ENCODE measurements around the gene ZFP1.
A peak's percentile ranks its signal among the peaks of the same experiment; 100 is the strongest.

The ZFP1 gene

DNA sequence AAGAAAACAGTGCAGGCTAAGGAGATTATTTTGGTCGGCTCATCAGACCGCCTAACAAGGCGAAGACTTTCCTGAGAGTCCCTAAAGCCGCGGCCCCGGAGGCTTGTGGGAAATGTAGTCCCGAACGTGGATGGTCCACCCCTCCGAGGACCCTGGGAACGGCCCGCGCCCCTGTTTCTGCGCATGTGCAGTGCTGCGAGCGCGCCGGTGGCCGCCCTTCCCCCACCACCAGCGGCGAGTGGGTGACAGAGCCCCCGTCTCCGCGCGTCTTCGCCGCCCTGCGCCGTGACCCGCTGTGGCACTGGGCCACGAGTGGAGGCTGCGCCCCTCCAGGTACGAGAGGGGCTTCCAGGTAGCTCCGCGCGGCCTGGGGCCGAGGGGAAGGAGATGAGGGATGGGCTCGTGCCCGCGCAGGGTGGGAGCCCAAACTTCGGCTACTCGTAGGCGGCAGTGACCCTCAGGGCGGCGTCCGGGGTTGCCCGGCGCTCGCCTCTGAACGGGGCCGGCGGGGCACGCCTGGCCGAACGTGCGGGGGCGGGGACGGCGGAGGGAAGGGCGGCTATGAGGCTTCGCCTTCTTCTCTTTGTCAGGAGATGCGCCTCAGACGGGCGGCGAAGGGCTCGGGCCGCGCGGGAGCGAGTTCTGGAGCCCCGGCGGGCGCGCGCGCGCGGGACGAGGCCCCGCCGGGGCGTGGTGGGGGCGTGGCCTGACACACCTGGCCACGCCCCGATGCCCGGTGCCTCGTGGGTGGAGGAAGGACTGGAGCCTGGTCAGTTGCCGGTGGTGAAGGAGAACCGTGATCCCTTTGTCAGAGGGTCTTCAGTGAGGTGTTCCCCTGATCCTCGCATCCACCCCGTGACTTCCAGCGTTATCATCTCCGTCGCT, at the start of gene ZFP1:
ZFP1 (plus strand) TSS at position 214 of the 885 bp plus-strand sequence. CDS start 4,428 bp downstream, outside the sequence.
- peak; percentile 93 to 97 for DNase-seq

DNA sequence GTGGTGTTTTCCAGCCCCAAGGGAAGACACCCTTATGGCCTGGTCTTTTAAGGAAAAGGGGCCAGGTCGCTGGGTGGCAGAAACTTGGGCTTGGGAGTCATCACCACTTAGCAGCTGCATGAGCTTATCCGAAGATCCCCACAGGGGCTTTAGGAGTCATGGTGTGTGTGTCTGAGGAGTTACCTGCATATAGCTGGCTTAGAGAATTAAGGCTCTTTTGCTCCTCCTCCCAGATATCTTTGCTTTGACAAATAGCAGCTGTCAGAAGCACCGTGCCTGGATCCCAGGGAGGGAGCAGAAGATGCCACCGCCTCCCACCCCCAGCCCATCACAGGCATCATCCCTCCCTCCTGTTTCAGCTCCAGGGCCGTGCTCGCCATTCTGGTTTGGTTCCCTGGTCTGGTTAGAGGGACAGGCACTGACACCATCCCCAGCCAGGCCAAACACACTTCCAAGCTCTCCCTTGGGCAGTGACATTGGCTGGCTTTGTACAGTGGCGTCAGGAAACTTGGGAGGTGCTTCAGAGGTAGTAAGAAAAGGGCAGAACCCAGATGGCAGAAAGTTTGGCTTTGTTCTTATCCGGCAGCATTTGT, 49.2 kb upstream of the ZFP1 start:
- no peak for DNase-seq

DNA sequence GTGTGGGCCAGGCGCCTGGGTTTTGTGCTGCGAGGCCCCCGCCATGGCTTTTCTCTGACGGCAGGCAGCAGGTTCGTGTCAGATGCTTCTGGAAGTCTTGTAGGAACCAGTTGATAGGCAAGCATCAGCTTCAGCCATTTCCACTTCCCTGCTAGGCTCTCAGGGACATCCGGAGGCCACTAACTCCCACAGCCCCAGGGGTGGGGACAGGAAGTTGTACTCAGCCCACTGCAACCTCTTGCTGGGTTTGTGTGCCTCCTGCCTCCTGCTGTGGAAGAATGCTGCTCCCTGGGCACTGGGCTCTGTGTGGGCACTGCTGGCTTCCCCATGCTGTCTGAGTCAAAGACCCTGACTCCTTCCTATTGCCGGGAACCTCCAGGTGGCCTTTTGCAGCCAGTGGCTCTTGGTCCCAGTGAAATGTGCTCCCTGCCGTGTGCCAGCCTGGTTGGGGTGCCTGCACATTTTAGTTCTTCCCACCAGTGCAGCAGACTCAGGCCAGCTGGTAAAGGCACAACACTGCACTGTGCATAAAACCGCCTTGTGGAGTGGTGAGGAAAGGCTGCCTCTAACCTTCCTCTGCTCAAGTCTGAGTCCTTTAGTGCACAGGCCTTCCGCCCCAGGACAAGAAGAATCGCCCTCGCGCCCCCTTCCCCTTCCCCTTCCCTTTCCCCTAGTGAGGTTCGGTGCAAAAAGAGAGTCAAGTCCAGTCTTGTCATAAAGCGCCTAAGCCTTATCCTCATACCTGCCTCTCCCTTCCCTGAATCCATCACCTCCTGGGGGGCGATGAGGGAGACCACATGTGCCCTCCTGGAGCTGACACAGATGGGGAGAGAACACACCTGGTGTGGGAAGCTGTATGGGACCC, 48.4 kb upstream of the ZFP1 start:
- no peak for DNase-seq

DNA sequence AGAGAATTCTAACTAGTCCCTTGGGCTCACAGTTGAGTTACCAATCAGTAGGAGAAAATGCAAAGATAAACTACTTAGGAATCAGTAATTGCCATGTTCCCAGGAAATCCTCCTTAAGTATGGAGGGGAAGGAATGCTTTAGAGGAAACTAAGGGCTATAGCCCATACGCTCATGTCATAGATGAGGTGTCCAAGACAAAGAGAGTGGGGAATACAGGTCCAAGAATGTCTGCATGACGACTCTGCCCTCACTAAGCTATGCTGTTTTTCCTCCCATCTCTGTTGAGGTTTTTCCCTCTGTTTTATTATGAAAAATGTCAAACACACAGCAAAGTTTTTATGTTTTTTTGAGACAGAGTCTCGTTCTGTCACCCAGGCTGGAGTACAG, 47.7 kb upstream of the ZFP1 start:
- no peak for DNase-seq

DNA sequence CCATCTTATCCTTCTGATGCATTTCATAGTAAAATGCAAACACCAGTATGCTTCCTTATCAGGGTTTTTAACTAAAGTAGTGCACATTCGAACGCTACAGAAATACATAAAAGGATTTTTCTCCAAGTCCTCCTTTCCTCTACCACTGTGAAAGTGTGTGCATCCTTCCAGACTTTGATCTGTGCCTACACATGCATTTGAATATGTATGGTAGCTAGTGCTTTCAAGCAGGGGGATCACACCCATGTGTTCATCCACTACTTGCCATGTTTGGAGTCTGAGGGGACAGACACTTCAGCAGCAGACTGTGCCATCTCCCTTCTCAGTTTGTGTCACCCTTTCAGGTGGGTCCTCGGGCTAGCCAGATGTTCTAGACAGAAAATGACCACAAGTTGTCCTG, 46.7 kb upstream of the ZFP1 start:
- DNase-seq: no peak

DNA sequence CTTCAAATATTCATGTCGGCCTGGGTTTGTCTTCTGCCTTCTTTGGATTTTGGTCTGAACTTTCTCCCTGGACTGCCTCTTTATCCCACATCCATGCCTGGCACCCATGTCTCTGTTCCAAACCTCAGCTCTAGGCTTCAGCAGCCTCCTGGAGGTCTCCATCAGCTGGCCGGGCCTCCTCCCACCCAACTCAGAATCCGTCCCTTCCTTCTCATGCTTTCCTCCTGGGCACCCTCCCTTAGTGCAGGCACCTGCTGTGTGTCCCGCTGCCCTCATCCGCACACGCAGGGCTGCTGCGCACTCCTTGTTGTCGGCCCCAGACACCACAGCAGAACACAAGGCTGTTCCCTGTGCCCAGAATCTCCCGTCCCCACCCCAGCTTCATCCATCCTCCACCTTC, 45.7 kb upstream of the ZFP1 start:
- DNase-seq: no peak

DNA sequence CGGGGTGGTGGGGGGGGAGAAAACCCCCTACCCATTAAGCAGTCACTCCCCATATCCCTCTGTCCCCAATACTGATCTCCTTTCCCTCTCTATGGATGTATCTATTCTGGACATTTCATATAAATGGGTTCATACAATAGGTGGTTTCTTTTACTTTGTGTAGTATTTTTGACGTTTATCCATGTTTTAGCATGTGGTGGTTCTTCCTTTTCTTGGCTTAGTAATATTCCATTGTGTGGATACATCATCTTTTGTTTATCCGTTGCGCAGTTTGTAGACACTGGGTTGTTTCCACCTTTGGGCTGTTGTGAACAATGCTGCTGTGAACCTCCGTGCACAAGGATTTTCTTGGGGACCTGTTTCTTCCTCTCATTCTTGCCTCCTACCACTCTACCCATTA, 44.3 kb upstream of the ZFP1 start:
- DNase-seq: no peak

DNA sequence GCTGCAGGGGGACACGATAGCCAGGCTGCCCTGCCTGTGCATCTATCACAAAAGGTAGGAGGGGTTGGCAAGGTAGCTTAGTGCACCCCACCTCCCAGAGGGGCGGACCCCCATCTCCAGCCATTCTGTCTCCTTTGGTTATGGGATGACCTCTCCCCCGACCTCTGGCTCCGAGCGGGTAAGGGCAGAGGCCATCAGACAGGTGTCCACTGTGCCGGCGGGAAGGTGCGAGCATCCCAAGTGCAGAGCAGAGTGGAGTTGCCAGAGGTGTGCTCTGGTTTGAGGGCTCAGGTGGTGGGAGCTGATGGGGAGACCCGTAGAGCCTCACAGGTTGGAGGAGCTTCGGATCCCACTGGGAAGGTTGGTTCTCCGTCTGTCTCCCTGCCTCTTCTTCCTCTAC, 43.5 kb upstream of the ZFP1 start:
- no peak for DNase-seq

DNA sequence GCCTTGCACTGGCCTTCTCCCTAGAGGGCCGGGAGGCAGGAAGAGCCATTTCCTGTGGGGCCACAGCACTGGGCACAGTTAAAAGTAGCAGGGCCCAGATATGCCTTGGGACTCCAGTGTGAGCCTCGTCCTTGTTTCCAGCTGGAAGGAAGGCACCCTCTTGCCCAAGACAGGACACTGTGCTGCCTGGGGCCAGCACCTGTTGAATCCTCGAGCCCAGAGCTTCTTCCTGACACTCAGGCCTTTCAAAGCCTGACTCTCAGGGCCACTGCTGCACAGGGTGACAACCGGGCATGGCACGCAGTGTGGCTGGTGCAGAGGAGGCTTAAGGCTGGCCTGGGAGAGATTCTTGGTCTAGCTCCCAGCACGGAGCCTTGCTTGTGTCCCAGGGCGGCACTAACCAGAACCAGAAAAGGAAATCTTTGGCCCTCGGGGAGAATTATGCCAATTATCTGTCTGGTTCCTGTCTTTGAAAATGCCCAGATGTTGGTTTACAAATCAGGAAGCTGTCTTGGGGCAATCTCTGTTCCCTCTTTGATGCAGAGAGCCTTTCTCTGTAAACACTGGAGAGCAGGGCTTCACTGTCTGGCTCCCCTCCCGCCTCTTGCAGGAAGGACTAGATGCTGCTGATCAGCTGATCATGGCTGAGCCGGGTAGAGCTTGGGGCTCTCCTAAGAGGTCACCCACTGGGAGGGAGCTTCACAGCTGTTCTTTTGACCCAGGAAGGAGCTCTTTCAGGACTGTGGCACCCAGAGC, 42.8 kb upstream of the ZFP1 start:
- no peak for DNase-seq

DNA sequence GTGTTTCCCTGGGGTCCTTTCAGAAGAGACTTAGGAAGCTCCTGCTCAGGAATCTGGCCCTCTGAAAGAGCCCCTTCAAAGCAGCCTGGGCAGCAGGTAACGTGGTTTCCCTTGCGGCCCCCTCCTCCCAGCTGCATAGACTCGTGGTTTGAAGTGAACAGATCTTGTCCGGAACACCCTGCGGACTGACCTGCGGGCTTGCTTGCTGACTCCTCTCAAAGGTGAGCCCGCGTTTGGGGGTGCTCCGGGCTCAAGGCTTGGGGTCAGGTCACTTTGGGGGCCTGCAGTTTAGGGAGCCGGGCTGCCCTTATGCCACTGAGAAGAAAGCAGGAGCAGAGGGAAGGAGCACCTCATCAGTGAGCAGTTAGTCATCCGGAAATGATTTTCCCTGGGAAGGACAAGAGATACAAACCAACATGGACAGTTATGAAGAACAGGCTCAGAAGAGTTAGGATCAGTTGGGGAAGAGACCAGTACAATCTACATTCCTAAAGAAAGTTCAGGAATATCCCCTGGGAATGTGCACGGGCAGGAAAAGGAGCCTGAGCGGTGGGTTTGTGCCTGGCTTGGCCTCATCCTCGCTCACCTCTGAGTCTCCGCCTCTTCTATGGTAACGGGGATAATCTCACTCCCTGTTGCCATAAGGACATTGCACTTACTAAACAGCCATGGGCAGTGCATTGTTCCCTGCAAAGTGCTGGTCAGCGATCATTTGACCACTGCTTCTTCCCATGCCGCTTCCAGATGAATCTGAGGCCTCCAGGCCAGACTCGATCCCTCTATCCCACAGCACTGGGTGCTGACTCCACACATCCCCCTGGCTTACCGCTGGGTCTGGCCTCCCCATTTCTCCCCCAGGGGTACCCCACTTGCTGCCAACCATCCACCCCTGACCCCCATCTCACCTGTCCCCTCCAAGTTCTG, 41.7 kb upstream of the ZFP1 start:
- no peak for DNase-seq

DNA sequence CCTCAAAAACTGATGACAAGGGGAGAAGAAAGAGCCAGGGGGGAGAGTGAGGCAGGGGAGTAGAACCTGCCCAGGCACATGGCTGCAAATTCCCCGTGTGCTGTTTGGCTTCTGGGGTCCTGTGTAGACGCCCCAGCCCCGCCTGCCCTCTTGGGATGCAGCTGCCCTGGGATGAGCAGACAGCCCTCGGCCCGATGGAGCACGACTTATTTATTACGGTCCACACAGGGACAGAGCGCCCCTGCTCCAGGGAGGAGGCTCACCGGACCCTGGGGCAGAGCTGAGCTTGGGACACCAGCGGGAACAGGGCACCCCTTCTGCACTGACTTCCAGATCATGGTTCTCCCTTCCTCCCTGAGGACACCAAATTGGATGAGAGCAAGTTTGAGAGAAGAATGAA, 40.8 kb upstream of the ZFP1 start:
- no peak for DNase-seq

DNA sequence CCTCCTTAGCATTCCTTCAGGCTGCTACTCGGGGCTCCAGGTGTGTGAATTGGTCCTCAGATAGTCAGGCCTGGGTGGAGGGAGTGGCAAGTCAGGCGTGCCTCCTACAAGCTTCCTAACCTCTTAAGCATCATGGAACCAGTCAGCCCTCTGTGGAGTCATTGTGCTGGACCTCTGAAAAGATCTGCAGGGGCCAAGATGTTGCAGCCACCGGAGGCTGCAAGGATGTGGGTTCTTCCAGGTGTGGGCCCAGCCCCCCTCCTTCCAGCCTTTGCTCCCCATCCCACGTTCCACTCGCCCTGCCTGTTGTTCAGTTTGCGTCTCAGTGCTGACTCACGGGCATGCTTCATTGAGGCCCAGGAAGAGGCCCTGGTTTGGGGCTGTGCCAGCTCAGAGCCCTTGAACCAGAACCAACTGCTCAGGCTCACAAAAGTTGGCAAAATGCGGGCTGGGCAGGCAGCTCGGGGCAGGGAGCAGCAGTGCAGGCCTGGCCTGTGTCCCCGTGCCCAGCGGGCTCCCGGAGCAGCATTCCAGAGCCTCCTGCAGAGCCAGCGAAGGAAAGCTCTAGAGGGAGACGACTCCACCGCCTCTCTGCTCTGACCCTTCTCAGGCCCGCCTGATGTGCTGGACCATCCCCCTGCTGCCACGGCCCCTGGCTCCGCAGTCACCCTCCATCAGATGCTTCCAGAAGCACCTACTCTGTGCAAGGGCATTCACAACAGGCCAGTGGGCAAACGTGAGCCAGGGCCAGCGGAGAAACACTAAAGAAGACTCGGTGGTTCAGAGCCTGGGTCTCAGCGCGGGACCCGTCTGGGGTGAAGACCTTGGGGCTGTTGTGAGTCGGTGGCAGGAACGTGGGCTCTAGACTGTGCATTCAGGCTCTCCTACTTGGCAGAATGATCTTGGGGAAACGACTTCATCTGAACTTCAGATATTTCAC, 39.3 kb upstream of the ZFP1 start:
- no peak for DNase-seq

DNA sequence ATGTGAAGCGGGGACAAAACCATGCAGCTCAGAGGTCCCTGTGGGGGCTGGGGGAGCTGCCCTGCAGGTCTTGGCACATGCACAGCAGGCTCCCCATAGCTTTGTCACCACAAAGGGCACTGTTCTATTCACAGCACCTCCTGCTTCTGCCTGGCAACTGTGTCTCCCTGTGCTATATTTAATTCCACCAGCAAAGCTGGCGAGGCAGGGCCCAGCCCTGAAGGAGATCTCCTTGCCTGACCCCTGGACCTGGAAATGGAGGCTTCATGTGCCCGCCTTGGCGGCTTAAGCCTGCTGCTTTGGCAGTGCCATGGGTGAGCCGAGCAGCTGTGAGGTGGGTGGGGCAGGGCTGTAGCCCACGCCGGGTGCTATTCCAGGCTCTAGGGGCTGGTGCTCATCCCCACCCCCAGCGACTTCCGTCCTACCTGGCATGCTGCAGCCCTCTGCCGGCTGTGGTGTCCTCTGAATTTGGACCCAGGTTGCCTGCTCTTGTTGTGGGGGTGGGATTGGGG, 38.5 kb upstream of the ZFP1 start:
- DNase-seq: peak; percentile 7 to 46

DNA sequence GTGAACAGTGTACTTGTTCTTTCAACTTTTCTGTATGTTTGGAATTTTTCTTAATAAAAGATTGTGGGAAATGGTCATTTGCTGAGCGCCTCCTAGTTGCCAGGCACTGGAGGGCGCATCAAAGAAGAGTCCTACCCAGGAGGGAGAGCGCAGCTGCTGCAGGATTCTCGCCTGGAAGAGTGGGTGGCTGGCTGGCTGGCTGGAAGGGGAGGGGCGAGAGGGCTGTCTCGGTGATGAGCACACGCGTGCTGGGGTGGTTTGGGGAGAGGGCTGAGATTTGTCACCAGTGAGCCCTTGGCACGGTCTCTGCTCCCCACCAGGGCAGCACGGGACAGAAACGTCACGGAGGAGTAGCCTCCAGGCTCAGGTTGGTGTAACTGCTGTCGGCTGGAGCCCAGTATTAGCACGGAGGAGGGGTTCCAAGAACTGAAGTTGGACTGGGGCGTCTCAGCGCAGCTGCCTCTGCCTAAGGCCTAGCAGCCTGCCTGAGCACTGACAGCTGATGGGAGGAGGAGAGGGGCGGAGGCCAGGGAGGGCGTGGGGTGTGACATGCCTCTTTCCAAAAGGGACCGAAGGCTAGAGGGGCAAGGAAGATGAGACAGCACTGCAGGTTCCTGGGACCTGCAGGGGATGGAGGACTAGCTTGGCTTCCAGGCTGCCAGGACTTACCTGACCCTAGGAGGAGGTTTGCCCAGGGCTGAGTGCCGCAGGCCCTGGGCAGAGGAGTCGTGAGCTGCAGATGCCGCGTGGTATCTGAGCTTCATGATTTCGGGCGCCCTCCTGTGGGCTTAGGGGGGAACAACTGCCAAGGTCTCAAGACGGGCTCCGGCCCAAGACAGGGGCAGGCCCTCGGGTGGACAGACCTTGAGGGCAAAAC, 37.4 kb upstream of the ZFP1 start:
- peak; percentile 83 to 93 for DNase-seq

DNA sequence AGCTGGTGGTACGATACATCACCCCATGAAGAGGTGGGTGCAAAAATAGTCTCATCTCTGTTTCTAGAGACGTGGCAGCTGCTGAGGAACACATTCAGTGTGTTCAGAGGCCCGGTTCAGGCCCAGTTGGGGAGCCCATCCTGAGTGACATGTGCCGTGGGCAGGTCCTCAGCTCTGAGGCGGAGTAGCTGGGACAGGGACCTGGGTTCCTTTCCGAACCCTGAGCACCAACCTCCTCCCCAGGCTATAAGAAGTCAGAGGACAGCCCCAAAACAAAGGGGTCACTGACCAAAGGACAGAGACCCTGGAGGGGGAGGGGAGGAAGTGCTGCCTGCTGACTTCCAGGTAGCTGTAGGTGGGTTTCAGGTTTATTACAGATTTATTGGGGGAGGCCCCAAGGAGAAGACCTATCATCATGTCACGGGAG, 36.8 kb upstream of the ZFP1 start:
- no peak for DNase-seq

DNA sequence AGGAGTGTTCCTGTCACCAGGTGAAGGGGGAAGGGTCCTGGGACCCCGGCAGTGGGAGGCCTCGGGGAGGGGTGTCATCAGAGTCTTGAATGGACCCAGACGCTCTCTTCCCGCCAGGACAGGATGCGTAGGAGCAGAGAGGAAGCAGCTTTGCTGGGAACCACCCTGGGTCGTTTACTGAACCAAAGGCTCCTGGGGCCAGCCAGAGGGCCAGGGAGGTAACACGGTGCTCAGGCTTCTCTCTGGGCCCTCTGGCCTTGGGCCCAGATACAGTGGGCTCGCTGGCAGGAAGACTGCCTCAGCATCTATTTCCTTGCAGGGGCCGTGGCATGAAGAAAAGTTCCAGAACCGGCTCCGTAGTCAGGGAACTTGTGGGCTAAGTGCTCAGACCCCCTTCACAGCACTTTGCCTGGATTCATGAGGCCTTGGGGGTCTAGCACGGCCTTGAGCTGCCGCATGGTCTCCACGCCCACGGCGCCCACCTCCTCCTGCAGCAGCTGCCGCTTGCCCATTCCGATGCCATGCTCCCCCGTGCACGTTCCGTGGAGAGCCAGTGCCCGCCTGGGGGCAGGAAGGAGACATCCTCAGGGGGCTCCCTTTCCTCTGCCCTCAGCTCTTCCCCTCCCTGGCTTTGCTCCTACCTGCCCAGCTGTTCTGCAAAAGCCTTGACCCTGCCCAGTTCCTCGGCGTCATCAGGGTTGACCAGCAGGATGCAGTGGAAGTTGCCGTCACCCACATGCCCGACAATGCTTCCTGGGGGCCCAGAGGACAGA, 36.2 kb upstream of the ZFP1 start:
- DNase-seq: no peak

DNA sequence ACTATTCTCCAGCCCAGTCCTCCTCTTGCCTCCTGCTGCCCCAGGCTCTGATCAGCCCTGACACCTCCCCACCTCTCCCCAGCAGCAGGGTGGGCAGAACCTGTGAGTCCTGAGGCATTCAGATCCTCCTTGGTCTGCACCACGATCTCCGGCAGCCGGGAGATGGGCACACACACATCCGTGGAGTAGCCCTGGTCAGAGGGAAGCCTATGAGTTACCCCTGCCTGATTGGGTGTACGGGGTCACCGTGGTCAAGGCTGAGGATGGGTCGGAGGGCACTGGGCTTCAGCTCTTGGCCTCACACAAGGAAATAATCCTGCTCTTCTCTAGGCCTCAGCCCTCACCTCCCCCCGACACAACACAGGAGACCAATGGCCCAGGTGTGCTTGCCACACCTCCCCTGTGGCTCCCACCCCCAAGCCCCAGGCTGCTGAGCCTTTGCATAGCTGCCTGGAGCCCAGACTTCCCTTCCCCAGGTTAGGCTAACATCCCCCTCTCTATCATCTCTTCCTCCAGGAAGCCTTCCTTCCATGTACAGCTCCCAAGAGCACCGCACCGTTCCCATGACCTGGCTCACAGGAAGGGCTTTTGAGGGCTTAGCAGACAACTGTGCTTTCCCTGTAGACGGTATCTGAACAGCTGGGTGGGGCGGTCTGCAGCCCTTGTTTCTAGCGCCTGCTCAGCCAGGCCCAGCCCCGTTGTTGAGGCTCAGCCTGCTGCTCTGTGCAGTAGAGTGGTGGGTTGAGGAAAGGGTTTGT, 35.4 kb upstream of the ZFP1 start:
- DNase-seq: peak; percentile 11 to 47

Data from NCI-H524 (cell line).